Measurements from ENCODE around the gene INF2.
A peak's percentile ranks its signal among the peaks of the same experiment; 100 is the strongest.

The INF2 gene

DNA sequence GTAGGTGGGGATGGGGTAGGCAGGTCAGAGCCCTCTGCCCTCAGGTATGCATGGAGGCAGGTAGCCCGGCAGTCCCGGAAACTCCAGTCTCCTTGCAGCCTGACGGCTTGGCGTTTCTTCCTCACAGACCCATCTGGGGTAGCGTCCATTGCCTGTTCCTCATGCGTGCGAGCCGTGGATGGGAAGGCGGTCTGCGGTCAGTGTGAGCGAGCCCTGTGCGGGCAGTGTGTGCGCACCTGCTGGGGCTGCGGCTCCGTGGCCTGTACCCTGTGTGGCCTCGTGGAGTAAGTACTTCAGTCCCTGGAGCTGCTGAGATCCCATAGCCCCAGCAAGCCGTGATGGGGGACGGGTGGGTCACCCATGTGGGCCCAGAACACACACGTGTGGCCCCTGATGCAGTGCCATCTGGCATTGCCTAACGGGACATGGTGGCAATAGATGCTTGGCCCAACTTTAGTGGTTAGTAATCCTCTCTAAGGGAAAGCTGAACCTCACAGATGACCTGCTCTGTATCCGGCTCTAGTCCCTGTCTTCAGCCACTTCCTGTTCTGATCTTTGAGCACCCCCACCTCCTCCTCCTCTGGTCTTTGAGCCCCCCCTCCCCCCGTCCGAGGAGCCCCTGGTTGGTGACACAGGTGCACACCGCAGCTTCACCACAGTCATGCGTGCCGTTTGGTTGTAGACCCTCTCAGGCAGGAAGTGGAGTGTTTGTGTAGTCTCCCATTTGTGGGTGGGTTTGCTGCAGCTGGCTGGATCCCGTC, 67.2 kb downstream of the INF2 start:
- Histone ChIP-seq H3K27me3 (ENCODE audit: insufficient read depth, low read length) (no peaks in the 10 kb centered on the region), H3K4me1 (ENCODE audit: insufficient read depth, low read length) (no peaks in the 10 kb centered on the region), H3K4me3 (ENCODE audit: low read length) (no peak overlapping the region), H3K9ac (ENCODE audit: low read depth, low read length) (no peak overlapping the region), H3K27ac (ENCODE audit: low read length) (no peak overlapping the region), H3K9me3 (ENCODE audit: insufficient read depth, low read depth, low read length) (no peaks in the 10 kb centered on the region), H3K36me3 (ENCODE audit: insufficient read depth, low read depth, low read length) (peaks cover 53% of the 10 kb centered on the region)

DNA sequence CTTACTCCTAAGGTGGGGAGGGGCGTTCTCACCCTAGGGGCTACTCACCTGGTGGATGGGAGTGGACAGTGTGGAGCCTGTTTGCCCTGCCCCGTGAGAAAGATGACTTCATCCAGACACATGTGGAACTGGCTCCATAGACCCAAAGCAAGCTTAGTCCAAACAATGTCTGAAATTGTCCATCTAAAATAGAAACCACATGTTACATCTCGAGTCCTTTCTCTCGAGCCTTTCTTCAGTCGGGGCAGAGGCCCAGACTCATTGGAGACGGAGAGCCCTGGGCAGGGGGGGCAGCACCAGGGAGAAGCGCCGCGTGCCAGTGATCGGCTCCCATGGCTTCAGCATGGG, 67.8 kb downstream of the INF2 start:
- no peaks in the 10 kb centered on the region for H3K9me3 ChIP-seq (ENCODE audit: insufficient read depth, low read depth, low read length)
- no peak overlapping the region for H3K27ac ChIP-seq (ENCODE audit: low read length)
- H3K4me3 ChIP-seq (ENCODE audit: low read length): no peak overlapping the region
- H3K27me3 ChIP-seq (ENCODE audit: insufficient read depth, low read length): no peaks in the 10 kb centered on the region
- H3K4me1 ChIP-seq (ENCODE audit: insufficient read depth, low read length): no peaks in the 10 kb centered on the region
- no peak overlapping the region for H3K9ac ChIP-seq (ENCODE audit: low read depth, low read length)
- H3K36me3 ChIP-seq (ENCODE audit: insufficient read depth, low read depth, low read length): peaks cover 58% of the 10 kb centered on the region

DNA sequence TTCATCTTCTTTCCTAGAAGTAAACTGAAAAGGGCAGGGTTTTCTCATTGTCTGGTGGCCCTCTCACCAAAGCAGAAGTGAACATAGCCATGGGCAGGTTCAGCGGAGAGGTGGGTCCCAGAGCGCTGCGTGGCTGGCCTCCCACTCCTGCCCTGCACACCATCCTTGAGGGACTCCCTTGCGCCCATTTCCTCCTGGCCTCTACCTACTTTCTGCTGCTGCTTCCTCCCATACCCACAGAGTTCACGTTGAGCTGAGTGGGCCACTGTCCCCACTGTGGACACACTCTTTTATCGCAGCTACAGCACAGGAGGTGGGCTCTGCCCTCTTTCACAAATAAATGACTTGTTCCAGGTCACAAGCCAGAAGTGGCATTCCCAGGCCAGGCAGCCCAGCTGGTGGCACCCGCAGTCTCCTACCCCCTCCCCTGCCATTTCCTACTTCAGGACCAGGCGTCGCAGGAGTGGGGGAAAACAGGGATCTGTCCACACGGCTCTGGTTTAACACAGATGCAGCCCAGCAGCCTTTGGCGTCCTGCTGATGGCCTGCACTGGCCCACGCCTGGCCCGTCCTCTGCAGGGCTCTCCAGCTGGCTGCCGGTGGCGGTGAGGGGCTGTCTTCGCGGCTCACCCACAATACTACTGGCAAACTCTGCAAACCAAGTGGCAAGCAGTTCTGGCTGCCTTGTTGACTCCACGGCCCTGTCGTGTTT, 68.4 kb downstream of the INF2 start:
- H3K4me1 ChIP-seq (ENCODE audit: insufficient read depth, low read length): no peaks in the 10 kb centered on the region
- peaks cover 58% of the 10 kb centered on the region for H3K36me3 ChIP-seq (ENCODE audit: insufficient read depth, low read depth, low read length)
- no peak overlapping the region; the same call in 1 of the 2 replicates for H3K9ac ChIP-seq (ENCODE audit: low read depth, low read length)
- no peaks in the 10 kb centered on the region for H3K27me3 ChIP-seq (ENCODE audit: insufficient read depth, low read length)
- no peak overlapping the region for H3K27ac ChIP-seq (ENCODE audit: low read length)
- no peak overlapping the region for H3K4me3 ChIP-seq (ENCODE audit: low read length)
- H3K9me3 ChIP-seq (ENCODE audit: insufficient read depth, low read depth, low read length): no peaks in the 10 kb centered on the region

DNA sequence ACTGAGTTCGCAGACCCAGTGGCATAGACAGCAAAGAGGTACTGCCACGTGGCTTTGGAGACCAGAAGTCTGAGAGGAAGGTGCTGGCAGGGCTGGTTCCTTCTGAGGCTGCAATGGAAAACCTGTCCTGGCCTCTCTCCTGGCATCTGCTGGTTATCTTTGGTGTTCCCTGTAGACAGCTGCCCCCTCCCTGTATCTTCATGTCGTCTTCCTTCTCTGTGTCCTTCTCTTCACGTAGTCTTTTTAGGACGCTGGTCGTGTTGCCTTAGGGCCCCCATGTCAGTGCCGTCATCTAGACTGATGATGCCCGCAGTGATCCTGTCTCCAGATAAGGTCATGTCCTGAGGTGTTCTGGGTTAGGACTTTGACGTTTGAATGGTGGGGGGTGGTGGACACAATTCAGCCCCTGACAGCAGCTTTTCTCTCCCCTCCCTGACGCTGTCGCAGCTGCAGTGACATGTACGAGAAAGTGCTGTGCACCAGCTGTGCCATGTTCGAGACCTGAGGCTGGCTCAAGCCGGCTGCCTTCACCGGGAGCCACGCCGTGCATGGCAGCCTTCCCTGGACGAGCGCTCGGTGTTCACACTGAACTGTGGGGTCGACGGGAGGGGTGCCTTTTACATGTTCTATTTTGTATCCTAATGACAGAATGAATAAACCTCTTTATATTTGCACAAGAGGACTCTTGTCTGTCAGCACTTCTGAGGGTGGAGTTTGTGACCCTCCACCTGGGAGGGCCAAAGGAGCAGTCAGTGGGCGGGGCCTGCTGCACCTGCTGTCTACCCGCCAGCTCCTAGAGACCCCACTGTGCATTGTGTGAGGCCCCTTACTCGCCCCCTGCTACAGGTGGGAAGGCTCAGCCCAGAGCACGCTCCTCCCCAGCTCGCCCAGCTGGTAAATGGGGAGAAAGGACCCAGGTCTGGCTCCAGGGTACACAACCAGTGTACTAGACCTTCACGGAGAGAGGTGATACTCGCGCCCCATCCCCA, 69.9 kb downstream of the INF2 start:
- Histone ChIP-seq H3K27ac (ENCODE audit: low read length) (no peak overlapping the region), H3K27me3 (ENCODE audit: insufficient read depth, low read length) (no peaks in the 10 kb centered on the region), H3K4me3 (ENCODE audit: low read length) (no peak overlapping the region), H3K9me3 (ENCODE audit: insufficient read depth, low read depth, low read length) (no peaks in the 10 kb centered on the region), H3K36me3 (ENCODE audit: insufficient read depth, low read depth, low read length) (peaks cover 58% of the 10 kb centered on the region), H3K9ac (ENCODE audit: low read depth, low read length) (no peak overlapping the region), H3K4me1 (ENCODE audit: insufficient read depth, low read length) (no peaks in the 10 kb centered on the region)

DNA sequence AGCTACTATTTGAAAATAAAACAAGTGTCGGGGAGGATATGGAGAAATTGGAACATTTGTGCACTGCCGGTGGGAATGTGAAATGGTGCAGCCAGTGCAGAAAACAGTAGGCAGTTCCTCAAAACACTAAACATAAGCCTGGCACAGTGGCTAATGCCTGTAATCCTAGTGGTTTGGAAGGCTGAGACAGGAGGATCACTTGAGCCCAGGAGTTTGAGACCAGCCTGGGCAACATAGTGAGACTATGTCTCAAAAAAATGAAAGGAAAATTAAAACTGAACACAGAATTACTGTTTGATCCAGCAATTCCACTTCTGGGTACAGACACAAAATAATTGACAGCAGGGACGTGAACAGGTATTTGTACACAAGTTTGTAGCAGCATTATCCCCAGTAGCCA, 76.1 kb downstream of the INF2 start:
- Histone ChIP-seq H3K4me1 (ENCODE audit: insufficient read depth, low read length) (no peaks in the 10 kb centered on the region; the same call in 1 of the 2 replicates), H3K27ac (ENCODE audit: low read length) (no peak overlapping the region), H3K27me3 (ENCODE audit: insufficient read depth, low read length) (no peaks in the 10 kb centered on the region), H3K9ac (ENCODE audit: low read depth, low read length) (no peak overlapping the region), H3K4me3 (ENCODE audit: low read length) (no peak overlapping the region), H3K36me3 (ENCODE audit: insufficient read depth, low read depth, low read length) (peaks cover 10% of the 10 kb centered on the region; the same call in 1 of the 2 replicates), H3K9me3 (ENCODE audit: insufficient read depth, low read depth, low read length) (no peaks in the 10 kb centered on the region)

DNA sequence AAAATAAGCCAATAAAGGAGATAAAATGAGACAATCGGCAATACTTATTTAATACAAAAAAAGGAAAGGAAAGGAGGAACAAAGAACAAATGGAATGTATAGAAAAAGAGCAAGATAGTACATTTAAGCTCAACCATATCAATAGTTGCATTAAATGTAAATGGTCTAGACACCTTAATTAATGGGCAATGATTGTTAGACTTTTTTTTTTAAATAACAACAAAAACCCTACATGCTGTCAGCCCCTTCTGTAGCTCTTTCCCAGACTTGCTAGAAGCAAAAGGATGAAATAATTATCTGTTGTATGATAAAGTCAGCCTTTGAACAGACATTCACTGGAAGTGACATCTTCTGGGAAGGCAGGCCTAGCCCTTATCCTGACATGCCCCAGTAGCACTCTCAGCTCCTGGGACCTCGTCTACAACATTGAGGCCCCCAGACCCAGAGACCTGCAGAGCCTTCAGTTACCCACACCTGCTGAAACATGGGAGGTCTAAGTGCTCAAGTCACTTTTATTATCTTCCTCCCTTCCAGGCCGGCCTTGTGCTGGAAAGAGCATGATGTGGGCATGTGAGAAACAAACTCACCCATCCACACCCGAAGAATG, 76.9 kb downstream of the INF2 start:
- Histone ChIP-seq H3K36me3 (ENCODE audit: insufficient read depth, low read depth, low read length) (peaks cover 15% of the 10 kb centered on the region), H3K4me3 (ENCODE audit: low read length) (peak overlapping the region; percentile 2; the same call in 1 of the 2 replicates), H3K27me3 (ENCODE audit: insufficient read depth, low read length) (no peaks in the 10 kb centered on the region)

DNA sequence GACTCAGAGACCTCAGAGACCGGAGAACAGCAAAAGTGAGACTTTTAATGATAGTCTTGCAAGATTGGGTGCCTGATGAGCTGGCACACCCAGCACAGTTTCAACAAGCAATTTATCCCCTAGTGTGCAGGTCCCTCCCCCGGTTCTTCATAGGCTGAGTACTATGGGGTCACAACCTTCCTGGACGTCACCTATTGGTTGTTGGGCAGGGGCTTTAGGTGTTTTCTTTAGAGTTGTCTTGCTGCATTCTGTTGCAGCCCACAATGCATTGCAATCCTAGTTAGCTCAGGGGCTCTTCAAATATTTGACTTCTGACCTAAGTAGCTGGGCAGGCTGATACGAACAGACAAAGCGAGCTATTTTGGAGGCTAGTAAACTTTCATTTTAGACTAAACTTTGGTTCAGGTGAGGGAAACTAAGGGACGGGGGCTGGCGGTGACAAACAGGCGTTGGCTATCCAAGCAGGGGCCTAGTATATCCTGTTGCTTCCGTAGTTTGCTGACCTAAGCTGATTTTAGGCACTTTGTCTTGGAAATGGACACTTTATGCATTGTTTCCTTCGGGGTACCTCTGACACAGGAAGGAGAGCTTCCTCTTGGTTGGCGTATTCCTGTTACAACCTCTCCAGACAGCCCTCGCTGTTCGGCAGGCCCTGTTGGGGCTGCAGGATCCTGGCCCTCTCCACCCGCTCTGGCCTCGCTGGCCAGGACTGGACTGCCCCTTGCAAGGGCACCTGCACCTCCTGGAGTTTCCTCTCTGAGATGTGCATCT, 77.6 kb downstream of the INF2 start:
- H3K36me3 ChIP-seq (ENCODE audit: insufficient read depth, low read depth, low read length): peaks cover 16% of the 10 kb centered on the region
- H3K9ac ChIP-seq (ENCODE audit: low read depth, low read length): no peak overlapping the region
- H3K4me1 ChIP-seq (ENCODE audit: insufficient read depth, low read length): no peaks in the 10 kb centered on the region; the same call in 1 of the 2 replicates
- no peak overlapping the region for H3K27ac ChIP-seq (ENCODE audit: low read length)
- H3K4me3 ChIP-seq (ENCODE audit: low read length): peak overlapping the region; percentile 2; the same call in 1 of the 2 replicates
- peaks cover 7% of the 10 kb centered on the region for H3K9me3 ChIP-seq (ENCODE audit: insufficient read depth, low read depth, low read length)
- H3K27me3 ChIP-seq (ENCODE audit: insufficient read depth, low read length): no peaks in the 10 kb centered on the region

More for the DNA sequence above, 76.9 kb downstream of the INF2 start:
- Histone ChIP-seq H3K9ac (ENCODE audit: low read depth, low read length) (no peak overlapping the region), H3K27ac (ENCODE audit: low read length) (no peak overlapping the region), H3K9me3 (ENCODE audit: insufficient read depth, low read depth, low read length) (peaks cover 5% of the 10 kb centered on the region), H3K4me1 (ENCODE audit: insufficient read depth, low read length) (no peaks in the 10 kb centered on the region; the same call in 1 of the 2 replicates)

DNA sequence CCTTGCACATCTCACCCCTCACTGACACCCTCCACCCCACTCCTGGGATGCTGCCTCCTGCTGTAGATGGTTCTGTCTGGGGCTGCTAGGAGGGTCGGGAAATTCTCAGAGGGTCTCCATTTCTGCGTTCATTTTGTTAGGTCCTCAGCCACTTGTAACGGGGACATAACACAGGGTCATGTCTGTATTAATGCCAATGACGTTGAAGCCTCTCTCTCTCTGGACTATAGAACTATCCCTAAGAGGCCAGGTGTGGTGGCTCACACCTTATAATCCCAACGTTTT, 78.2 kb downstream of the INF2 start:
- H3K9ac ChIP-seq (ENCODE audit: low read depth, low read length): no peak overlapping the region
- H3K27ac ChIP-seq (ENCODE audit: low read length): no peak overlapping the region
- no peaks in the 10 kb centered on the region; the same call in 1 of the 2 replicates for H3K4me1 ChIP-seq (ENCODE audit: insufficient read depth, low read length)

DNA sequence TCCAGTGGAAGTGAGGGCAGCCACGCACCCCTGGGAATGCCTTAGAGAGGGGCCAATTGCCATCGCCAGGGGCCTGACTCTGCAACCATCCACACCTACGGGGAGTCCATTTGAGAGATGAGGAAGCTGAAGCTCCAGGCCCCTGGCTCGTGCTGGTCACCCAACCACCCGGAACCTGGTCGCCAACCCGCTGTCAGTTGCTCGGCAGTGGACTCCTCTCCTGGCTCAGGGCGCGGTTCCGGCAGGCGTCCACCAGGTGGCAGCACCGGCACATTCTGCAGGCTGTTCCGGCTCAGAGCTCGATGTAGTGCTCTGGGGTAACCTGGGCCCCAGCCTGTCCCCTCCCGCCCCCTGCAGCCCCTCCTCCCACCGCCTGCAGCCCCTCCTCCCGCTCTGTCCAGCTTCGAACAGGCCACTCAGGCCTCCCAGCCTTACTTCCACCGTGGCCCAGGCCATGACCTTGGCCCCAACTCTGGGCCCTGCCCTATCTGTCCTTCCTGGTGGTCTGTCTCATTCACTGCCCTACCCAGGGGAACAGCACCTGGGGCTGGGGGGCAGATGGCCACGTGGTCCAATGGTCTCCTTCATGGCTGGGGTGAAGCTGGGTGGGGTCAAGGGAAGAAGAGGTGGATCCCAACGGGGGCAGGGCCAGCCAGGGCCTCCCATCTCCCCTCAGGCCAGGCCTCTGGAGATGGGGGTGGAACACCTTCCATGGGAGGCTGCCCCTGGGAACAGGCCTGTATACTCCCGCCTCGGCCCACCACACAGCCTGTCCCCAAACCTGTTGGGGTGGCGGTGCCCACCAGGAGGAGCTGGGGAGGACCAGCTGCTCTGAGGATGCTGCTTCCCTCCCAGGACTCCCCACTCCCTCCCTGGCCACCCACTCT, 79.3 kb downstream of the INF2 start:
- Histone ChIP-seq H3K9ac (ENCODE audit: low read depth, low read length) (peak overlapping the region; percentile 59; the same call in 1 of the 2 replicates), H3K27ac (ENCODE audit: low read length) (peak overlapping the region; percentile 48), H3K27me3 (ENCODE audit: insufficient read depth, low read length) (no peaks in the 10 kb centered on the region), H3K4me1 (ENCODE audit: insufficient read depth, low read length) (no peaks in the 10 kb centered on the region; the same call in 1 of the 2 replicates), H3K36me3 (ENCODE audit: insufficient read depth, low read depth, low read length) (peaks cover 27% of the 10 kb centered on the region), H3K4me3 (ENCODE audit: low read length) (peak overlapping the region; percentile 34; the same call in 1 of the 2 replicates), H3K9me3 (ENCODE audit: insufficient read depth, low read depth, low read length) (peaks cover 7% of the 10 kb centered on the region)

More for the DNA sequence above, 78.2 kb downstream of the INF2 start:
- no peaks in the 10 kb centered on the region for H3K27me3 ChIP-seq (ENCODE audit: insufficient read depth, low read length)
- H3K4me3 ChIP-seq (ENCODE audit: low read length): no peak overlapping the region
- H3K36me3 ChIP-seq (ENCODE audit: insufficient read depth, low read depth, low read length): peaks cover 20% of the 10 kb centered on the region
- H3K9me3 ChIP-seq (ENCODE audit: insufficient read depth, low read depth, low read length): peaks cover 7% of the 10 kb centered on the region

Measured in iPS-20b (cell line).